Measurements from ENCODE around the gene BBS9. TPM values are rescaled to one million over a fixed set of nuclear protein-coding genes. Genes with fewer than 3 reads are reported as not detected.

Gene BBS9
- total RNA-seq, 1 experiment from 2014 or later: 4.7 TPM

- DNase-seq: no peak
- no peak for TF ChIP-seq CTCF (IDR thresholded peaks at IDR 0.05; ENCODE audit: insufficient read depth in 1 of 2, low read depth in 1 of 2, low read length in 1 of 2, severe bottlenecking in 1 of 2, unreplicated experiment in 1 of 2)
- no peaks in the 10 kb centered on the region for H3K9me3 ChIP-seq
- no peaks in the 10 kb centered on the region for H3K27me3 ChIP-seq (replicated peaks; ENCODE audit: control insufficient read depth, insufficient read depth, low read length)
- Mint-ChIP-seq H3K4me1 (ENCODE audit: low read depth, unreplicated experiment) (no peaks in the 10 kb centered on the region), H3K27me3 (ENCODE audit: insufficient read depth, unreplicated experiment) (peaks cover 3% of the 10 kb centered on the region), H3K4me3 (ENCODE audit: unreplicated experiment) (no peak overlapping the region), H3K27ac (ENCODE audit: unreplicated experiment) (no peak overlapping the region), H3K9me3 (ENCODE audit: unreplicated experiment) (no peaks in the 10 kb centered on the region), H3K36me3 (ENCODE audit: insufficient read depth, unreplicated experiment) (no peaks in the 10 kb centered on the region)
- POLR2A ChIA-PET: no interaction called here
- BruUV-seq (replicated peaks): no TSS peak
- no peaks in the 10 kb centered on the region for H3K36me3 ChIP-seq (ENCODE audit: control insufficient read depth, insufficient read depth, low read length)
- CTCF ChIA-PET: no interaction called here
- H3K4me3 ChIP-seq (ENCODE audit: low read depth, low read length): no peak overlapping the region
- no peaks in the 10 kb centered on the region for H3K4me1 ChIP-seq
- intact Hi-C loops (cut with micrococcal nuclease; ENCODE audit: unreplicated experiment): no loop called here
Measured at GRCh38 chr7:33554576-33554975, 425.2 kb downstream of the BBS9 start.

DNA sequence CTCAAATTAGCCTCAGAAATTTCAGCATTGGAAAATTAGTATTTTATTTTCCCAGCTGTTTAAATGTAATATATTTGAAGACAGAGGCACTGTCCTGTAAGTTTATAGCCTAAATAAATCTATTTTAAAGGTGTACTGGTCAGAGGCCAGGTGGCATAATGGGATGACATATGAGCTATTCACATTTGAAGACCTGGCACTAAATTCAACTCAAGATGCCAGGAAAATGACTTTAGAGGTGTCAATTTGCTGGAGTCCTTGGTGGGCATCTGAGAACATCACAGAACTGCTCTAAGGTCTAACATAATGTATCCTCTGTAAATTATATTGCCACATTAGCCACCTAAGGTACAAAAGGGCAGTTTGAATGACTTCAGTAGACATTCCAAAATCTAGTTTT, 427.1 kb downstream of the BBS9 start:
- Histone ChIP-seq H3K4me3 (ENCODE audit: low read depth, low read length) (no peak overlapping the region), H3K4me1 (no peaks in the 10 kb centered on the region), H3K36me3 (ENCODE audit: control insufficient read depth, insufficient read depth, low read length) (no peaks in the 10 kb centered on the region), H3K9me3 (no peaks in the 10 kb centered on the region), H3K27me3 (replicated peaks; ENCODE audit: control insufficient read depth, insufficient read depth, low read length) (no peaks in the 10 kb centered on the region)
- Mint-ChIP-seq H3K36me3 (ENCODE audit: insufficient read depth, unreplicated experiment) (no peaks in the 10 kb centered on the region), H3K4me3 (ENCODE audit: unreplicated experiment) (no peak overlapping the region), H3K27ac (ENCODE audit: unreplicated experiment) (no peak overlapping the region), H3K9me3 (ENCODE audit: unreplicated experiment) (no peaks in the 10 kb centered on the region), H3K27me3 (ENCODE audit: insufficient read depth, unreplicated experiment) (peaks cover 3% of the 10 kb centered on the region), H3K4me1 (ENCODE audit: low read depth, unreplicated experiment) (no peaks in the 10 kb centered on the region)
- intact Hi-C loops (cut with micrococcal nuclease; ENCODE audit: unreplicated experiment): no loop called here
- DNase-seq: no peak
- no TSS peak for BruUV-seq (replicated peaks)
- ChIA-PET POLR2A (no interaction called here), CTCF (no interaction called here)
- no peak for TF ChIP-seq CTCF (IDR thresholded peaks at IDR 0.05; ENCODE audit: insufficient read depth in 1 of 2, low read depth in 1 of 2, low read length in 1 of 2, severe bottlenecking in 1 of 2, unreplicated experiment in 1 of 2)

DNA sequence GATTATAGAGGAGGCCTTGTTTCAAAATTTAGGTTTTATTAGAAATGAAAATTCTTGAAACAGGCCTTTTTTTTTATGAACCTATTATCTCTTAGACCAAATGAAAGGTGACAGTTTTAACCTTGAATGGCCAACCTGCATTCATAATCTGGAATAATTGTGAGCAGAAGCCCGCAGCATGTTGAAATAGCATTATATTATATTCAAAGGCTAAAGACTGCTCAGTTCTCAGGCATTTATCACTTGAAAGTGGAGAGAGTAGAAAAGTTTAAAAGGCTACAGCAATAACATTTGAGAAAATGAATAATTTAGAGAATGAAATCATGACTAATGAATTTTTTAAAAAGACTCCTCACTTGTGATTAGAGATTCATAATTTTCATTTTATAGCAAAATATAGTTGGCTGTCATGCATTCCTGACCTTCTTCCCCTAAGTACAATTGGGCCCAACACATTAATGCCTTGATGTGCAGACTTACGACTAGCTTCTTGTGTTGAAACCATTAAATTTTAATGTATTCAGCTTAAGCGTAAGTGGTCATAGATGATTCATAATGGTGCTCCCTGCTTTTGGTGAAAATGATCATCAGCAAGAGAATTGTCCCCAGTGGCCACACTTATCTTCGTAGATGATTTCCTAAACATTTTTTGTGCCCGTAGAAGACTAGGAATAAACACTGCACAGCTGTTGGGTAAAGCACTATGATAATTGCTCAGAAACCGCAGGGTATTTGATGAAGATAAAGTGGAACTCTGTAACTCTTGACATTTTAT, 429.4 kb downstream of the BBS9 start:
- Mint-ChIP-seq H3K4me3 (ENCODE audit: unreplicated experiment) (no peak overlapping the region), H3K36me3 (ENCODE audit: insufficient read depth, unreplicated experiment) (no peaks in the 10 kb centered on the region), H3K9me3 (ENCODE audit: unreplicated experiment) (no peaks in the 10 kb centered on the region), H3K27ac (ENCODE audit: unreplicated experiment) (no peak overlapping the region), H3K4me1 (ENCODE audit: low read depth, unreplicated experiment) (no peaks in the 10 kb centered on the region), H3K27me3 (ENCODE audit: insufficient read depth, unreplicated experiment) (peaks cover 3% of the 10 kb centered on the region)
- no TSS peak for BruUV-seq (replicated peaks)
- H3K27me3 ChIP-seq (replicated peaks; ENCODE audit: control insufficient read depth, insufficient read depth, low read length): no peaks in the 10 kb centered on the region
- H3K36me3 ChIP-seq (ENCODE audit: control insufficient read depth, insufficient read depth, low read length): no peaks in the 10 kb centered on the region
- ChIA-PET POLR2A (no interaction called here), CTCF (no interaction called here)
- intact Hi-C loops (cut with micrococcal nuclease; ENCODE audit: unreplicated experiment): no loop called here
- no peak for TF ChIP-seq CTCF (IDR thresholded peaks at IDR 0.05; ENCODE audit: insufficient read depth in 1 of 2, low read depth in 1 of 2, low read length in 1 of 2, severe bottlenecking in 1 of 2, unreplicated experiment in 1 of 2)
- no peaks in the 10 kb centered on the region for H3K9me3 ChIP-seq
- H3K4me1 ChIP-seq: no peaks in the 10 kb centered on the region
- DNase-seq: no peak
- no peak overlapping the region for H3K4me3 ChIP-seq (ENCODE audit: low read depth, low read length)
